H9 (cell line): ENCODE measurements around the gene COP1. TPM values are rescaled to one million over a fixed set of nuclear protein-coding genes. Genes with fewer than 3 reads are reported as not detected.

Source experiments
- DNase-seq: peaks from one replicate; pipeline ENCODE4 v3.0.0-alpha.2; 2017
- H2AFZ ChIP-seq: one replicate; pipeline ENCODE4 v1.6.1; 2013; ENCODE audit warnings: mild to moderate bottlenecking, low read length, control low read depth, moderate library complexity
- H2AK5ac ChIP-seq: 2 replicates; pipeline ENCODE4 v1.6.1; 2013; ENCODE audit warnings: low read length, control low read depth, mixed read lengths; ENCODE audit not compliant: insufficient read length
- H2BK120ac ChIP-seq: one replicate; pipeline ENCODE4 v1.6.1; 2013; ENCODE audit warnings: low read depth, mild to moderate bottlenecking, low read length, control low read depth, inconsistent platforms; ENCODE audit not compliant: poor library complexity, severe bottlenecking
- H2BK12ac ChIP-seq: 2 replicates; pipeline ENCODE4 v1.6.1; 2013; ENCODE audit warnings: low read length, control low read depth, mixed read lengths, low read depth; ENCODE audit not compliant: insufficient read length
- H2BK15ac ChIP-seq: 2 replicates; pipeline ENCODE4 v1.6.1; 2013; ENCODE audit warnings: low read depth, low read length, control low read depth
- H2BK20ac ChIP-seq: one replicate; pipeline ENCODE4 v1.6.1; 2013; ENCODE audit warnings: low read depth, mild to moderate bottlenecking, low read length, control low read depth, inconsistent platforms; ENCODE audit not compliant: poor library complexity, severe bottlenecking
- H2BK5ac ChIP-seq: 2 replicates; pipeline ENCODE4 v1.6.1; 2013; ENCODE audit warnings: low read length, control low read depth, mixed read lengths; ENCODE audit not compliant: insufficient read length
- H3K14ac ChIP-seq: 2 replicates; pipeline ENCODE4 v1.6.1; 2013; ENCODE audit warnings: low read length, control low read depth; ENCODE audit not compliant: insufficient read depth
- H3K18ac ChIP-seq: 2 replicates; pipeline ENCODE4 v1.6.1; 2013; ENCODE audit warnings: low read depth, mild to moderate bottlenecking, mixed read lengths, low read length, control low read depth; ENCODE audit not compliant: insufficient read length
- H3K23ac ChIP-seq: 2 replicates; pipeline ENCODE4 v1.6.1; 2013; ENCODE audit warnings: low read length, control low read depth, mixed read lengths, low read depth; ENCODE audit not compliant: insufficient read length
- H3K23me2 ChIP-seq: 2 replicates; pipeline ENCODE4 v1.6.1; 2013; ENCODE audit warnings: low read depth, mild to moderate bottlenecking, mixed read lengths, low read length, control low read depth; ENCODE audit not compliant: insufficient read length, poor library complexity, severe bottlenecking
- H3K27ac ChIP-seq: 2 replicates; pipeline ENCODE4 v1.5.1; 2013; ENCODE audit warnings: low read length, control low read depth, mixed read lengths, low read depth; ENCODE audit not compliant: insufficient read length
- H3K27me3 ChIP-seq: 2 replicates; pipeline ENCODE4 v1.6.1; 2013; ENCODE audit warnings: low read length, control low read depth, inconsistent platforms; ENCODE audit not compliant: insufficient read depth
- H3K4ac ChIP-seq: 2 replicates; pipeline ENCODE4 v1.6.1; 2013; ENCODE audit warnings: low read depth, mild to moderate bottlenecking, control low read depth, inconsistent platforms, low read length, moderate library complexity
- H3K4me1 ChIP-seq: 2 replicates; pipeline ENCODE4 v1.6.1; 2013; ENCODE audit warnings: low read length, control low read depth, inconsistent platforms; ENCODE audit not compliant: insufficient read depth
- H3K4me2 ChIP-seq: 2 replicates; pipeline ENCODE4 v1.6.1; 2013; ENCODE audit warnings: low read length, control low read depth, mixed read lengths; ENCODE audit not compliant: insufficient read length, insufficient read depth
- H3K56ac ChIP-seq: 2 replicates; pipeline ENCODE4 v1.6.1; 2013; ENCODE audit warnings: low read depth, mild to moderate bottlenecking, mixed read lengths, low read length, control low read depth; ENCODE audit not compliant: insufficient read length
- H3K79me1 ChIP-seq: 2 replicates; pipeline ENCODE4 v1.6.1; 2013; ENCODE audit warnings: low read depth, mild to moderate bottlenecking, moderate library complexity, low read length, control low read depth, inconsistent platforms; ENCODE audit not compliant: insufficient read depth, poor library complexity, severe bottlenecking
- H3K79me2 ChIP-seq: 2 replicates; pipeline ENCODE4 v1.6.1; 2013; ENCODE audit warnings: low read length, control low read depth, inconsistent platforms; ENCODE audit not compliant: insufficient read depth
- H3K9ac ChIP-seq: 2 replicates; pipeline ENCODE4 v1.6.1; 2013; ENCODE audit warnings: low read length, control low read depth, mixed read lengths; ENCODE audit not compliant: insufficient read length; ENCODE audit errors: extremely low read depth
- H3K9me3 ChIP-seq: one replicate; pipeline ENCODE4 v1.6.1; 2013; ENCODE audit warnings: low read depth, low read length, inconsistent platforms; ENCODE audit not compliant: control insufficient read depth
- H3T11ph ChIP-seq: one replicate; pipeline ENCODE4 v1.6.1; 2013; ENCODE audit warnings: mild to moderate bottlenecking, low read length, control low read depth, inconsistent platforms
- H4K20me1 ChIP-seq: one replicate; pipeline ENCODE4 v1.6.1; 2013; ENCODE audit not compliant: control insufficient read depth, insufficient read length, insufficient read depth
- H4K5ac ChIP-seq: 2 replicates; pipeline ENCODE4 v1.6.1; 2013; ENCODE audit warnings: low read depth, mild to moderate bottlenecking, mixed read lengths, low read length, control low read depth; ENCODE audit not compliant: insufficient read length
- H4K8ac ChIP-seq: replicated peaks from 2 replicates; pipeline ENCODE4 v1.6.1; 2013; ENCODE audit warnings: low read length, control low read depth, mixed read lengths, low read depth; ENCODE audit not compliant: insufficient read length
- H4K91ac ChIP-seq: 2 replicates; pipeline ENCODE4 v1.6.1; 2013; ENCODE audit warnings: low read depth, mild to moderate bottlenecking, moderate library complexity, mixed read lengths, low read length, control low read depth; ENCODE audit not compliant: insufficient read length
- H3K27ac Mint-ChIP-seq, 3 experiments: 2 replicates in 2 of 3; 3 replicates in 1 of 3; pipeline ENCODE4 v1.8.0; 2020 to 2021; ENCODE audit warnings: mixed read lengths in 3 of 3, mild to moderate bottlenecking in 1 of 3, moderate library complexity in 1 of 3
- H3K27me3 Mint-ChIP-seq: 2 replicates; pipeline ENCODE4 v1.8.0; 2021; ENCODE audit warnings: low read depth, mild to moderate bottlenecking, moderate library complexity, mixed read lengths
- H3K36me3 Mint-ChIP-seq, 3 experiments: 2 replicates in 2 of 3; 3 replicates in 1 of 3; pipeline ENCODE4 v1.8.0; 2020 to 2021; ENCODE audit warnings: low read depth in 3 of 3, mixed read lengths in 3 of 3; ENCODE audit not compliant: insufficient read depth in 1 of 3
- H3K4me1 Mint-ChIP-seq, 2 experiments: 2 replicates each; pipeline ENCODE4 v1.8.0; 2020; ENCODE audit warnings: mixed read lengths in 2 of 2
- H3K4me3 Mint-ChIP-seq, 2 experiments: 2 replicates in 1 of 2; 3 replicates in 1 of 2; pipeline ENCODE4 v1.8.0; 2020 to 2021; ENCODE audit warnings: mild to moderate bottlenecking in 2 of 2, mixed read lengths in 2 of 2, moderate library complexity in 1 of 2
- H3K9me3 Mint-ChIP-seq, 2 experiments: 2 replicates in 1 of 2; 3 replicates in 1 of 2; pipeline ENCODE4 v1.8.0; 2020; ENCODE audit warnings: mild to moderate bottlenecking in 2 of 2, mixed read lengths in 2 of 2, moderate library complexity in 1 of 2
- WGBS: extraction: QIAGEN DNeasy Blood & Tissue Kit; methylation state at CpG from one replicate; pipeline ENCODE4 v1.1.7; 2013; ENCODE audit warnings: missing lambda C conversion rate, low lambda C conversion rate, mixed read lengths; ENCODE audit not compliant: insufficient read length; ENCODE audit errors: extremely low coverage; 5-methylcytosine and 5-hydroxymethylcytosine counted together
- total RNA-seq: library from RNA; stranded (reverse); gene quantifications from 2 replicates; pipeline ENCODE4 v1.2.1, GENCODE V29; 2021
- TF ChIP-seq, protein P1 (sequence below): fragments of 200-600 bp; sonication (generic); conservative IDR thresholded peaks from 3 replicates; pipeline ENCODE4 v1.8.0; 2021; ENCODE audit warnings: antibody characterized with exemption, mild to moderate bottlenecking

Gene COP1
- total RNA-seq, 1 experiment from 2014 or later = 41.3 TPM

DNA sequence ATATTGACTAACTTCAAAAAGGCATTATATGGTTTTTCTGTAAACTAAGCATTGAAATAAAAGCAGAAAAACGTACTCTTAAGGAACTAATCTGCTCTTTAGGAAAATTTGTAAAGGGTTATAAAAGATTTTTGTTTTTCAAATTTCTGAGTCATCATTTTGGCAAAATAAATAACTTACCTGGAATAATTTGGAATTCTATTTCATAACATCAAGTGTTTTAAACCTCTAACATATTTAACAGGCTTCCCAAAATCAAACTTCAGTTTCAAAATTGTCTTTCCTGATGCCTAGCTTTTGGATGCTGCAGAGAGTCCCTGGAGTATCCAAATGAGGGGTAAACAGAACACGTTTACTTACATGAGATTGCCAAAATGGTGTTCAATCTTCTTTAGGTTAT lies 108.5 kb downstream of the COP1 start:
- Histone ChIP-seq H2AK5ac (no peak overlapping the region), H3K4me1 (no peaks in the 10 kb centered on the region), H3K4ac (no peak overlapping the region), H4K91ac (no peak overlapping the region), H4K8ac (no peak overlapping the region), H3K14ac (no peak overlapping the region), H3K9me3 (no peaks in the 10 kb centered on the region), H3K79me1 (no peaks in the 10 kb centered on the region), H3K27ac (no peak overlapping the region), H3K79me2 (no peaks in the 10 kb centered on the region), H2BK5ac (no peak overlapping the region), H4K5ac (no peak overlapping the region), H4K20me1 (no peaks in the 10 kb centered on the region), H3K4me2 (no peak overlapping the region), H2BK15ac (no peak overlapping the region), H2BK12ac (no peak overlapping the region), H3K18ac (no peak overlapping the region), H2AFZ (no peak overlapping the region), H2BK20ac (no peak overlapping the region), H3K23ac (no peak overlapping the region), H3K23me2 (no peaks in the 10 kb centered on the region), H2BK120ac (no peak overlapping the region), H3T11ph (no peak overlapping the region), H3K9ac (no peak overlapping the region), H3K56ac (no peak overlapping the region), H3K27me3 (no peaks in the 10 kb centered on the region)
- WGBS = no CpG with 5 or more reads among the region's 2 CpGs
- Mint-ChIP-seq H3K9me3 (peaks cover 0 to 3% of the 10 kb centered on the region in 2 experiments; a peak in 1 of 5 replicates), H3K4me3 (no peak overlapping the region), H3K4me1 (peaks cover 8 to 13% of the 10 kb centered on the region in 2 experiments; a peak in 3 of 4 replicates), H3K27me3 (no peaks in the 10 kb centered on the region), H3K36me3 (peaks cover 15 to 55% (median 29%) of the 10 kb centered on the region in 3 experiments), H3K27ac (no peak overlapping the region)
- TF ChIP-seq, protein P1, sequence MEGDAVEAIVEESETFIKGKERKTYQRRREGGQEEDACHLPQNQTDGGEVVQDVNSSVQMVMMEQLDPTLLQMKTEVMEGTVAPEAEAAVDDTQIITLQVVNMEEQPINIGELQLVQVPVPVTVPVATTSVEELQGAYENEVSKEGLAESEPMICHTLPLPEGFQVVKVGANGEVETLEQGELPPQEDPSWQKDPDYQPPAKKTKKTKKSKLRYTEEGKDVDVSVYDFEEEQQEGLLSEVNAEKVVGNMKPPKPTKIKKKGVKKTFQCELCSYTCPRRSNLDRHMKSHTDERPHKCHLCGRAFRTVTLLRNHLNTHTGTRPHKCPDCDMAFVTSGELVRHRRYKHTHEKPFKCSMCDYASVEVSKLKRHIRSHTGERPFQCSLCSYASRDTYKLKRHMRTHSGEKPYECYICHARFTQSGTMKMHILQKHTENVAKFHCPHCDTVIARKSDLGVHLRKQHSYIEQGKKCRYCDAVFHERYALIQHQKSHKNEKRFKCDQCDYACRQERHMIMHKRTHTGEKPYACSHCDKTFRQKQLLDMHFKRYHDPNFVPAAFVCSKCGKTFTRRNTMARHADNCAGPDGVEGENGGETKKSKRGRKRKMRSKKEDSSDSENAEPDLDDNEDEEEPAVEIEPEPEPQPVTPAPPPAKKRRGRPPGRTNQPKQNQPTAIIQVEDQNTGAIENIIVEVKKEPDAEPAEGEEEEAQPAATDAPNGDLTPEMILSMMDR = no peak
- DNase-seq = no peak
